ENCODE data around the gene ROBO2.

ROBO2 gene, protein sequence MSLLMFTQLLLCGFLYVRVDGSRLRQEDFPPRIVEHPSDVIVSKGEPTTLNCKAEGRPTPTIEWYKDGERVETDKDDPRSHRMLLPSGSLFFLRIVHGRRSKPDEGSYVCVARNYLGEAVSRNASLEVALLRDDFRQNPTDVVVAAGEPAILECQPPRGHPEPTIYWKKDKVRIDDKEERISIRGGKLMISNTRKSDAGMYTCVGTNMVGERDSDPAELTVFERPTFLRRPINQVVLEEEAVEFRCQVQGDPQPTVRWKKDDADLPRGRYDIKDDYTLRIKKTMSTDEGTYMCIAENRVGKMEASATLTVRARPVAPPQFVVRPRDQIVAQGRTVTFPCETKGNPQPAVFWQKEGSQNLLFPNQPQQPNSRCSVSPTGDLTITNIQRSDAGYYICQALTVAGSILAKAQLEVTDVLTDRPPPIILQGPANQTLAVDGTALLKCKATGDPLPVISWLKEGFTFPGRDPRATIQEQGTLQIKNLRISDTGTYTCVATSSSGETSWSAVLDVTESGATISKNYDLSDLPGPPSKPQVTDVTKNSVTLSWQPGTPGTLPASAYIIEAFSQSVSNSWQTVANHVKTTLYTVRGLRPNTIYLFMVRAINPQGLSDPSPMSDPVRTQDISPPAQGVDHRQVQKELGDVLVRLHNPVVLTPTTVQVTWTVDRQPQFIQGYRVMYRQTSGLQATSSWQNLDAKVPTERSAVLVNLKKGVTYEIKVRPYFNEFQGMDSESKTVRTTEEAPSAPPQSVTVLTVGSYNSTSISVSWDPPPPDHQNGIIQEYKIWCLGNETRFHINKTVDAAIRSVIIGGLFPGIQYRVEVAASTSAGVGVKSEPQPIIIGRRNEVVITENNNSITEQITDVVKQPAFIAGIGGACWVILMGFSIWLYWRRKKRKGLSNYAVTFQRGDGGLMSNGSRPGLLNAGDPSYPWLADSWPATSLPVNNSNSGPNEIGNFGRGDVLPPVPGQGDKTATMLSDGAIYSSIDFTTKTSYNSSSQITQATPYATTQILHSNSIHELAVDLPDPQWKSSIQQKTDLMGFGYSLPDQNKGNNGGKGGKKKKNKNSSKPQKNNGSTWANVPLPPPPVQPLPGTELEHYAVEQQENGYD (N-terminal part only)

DNA sequence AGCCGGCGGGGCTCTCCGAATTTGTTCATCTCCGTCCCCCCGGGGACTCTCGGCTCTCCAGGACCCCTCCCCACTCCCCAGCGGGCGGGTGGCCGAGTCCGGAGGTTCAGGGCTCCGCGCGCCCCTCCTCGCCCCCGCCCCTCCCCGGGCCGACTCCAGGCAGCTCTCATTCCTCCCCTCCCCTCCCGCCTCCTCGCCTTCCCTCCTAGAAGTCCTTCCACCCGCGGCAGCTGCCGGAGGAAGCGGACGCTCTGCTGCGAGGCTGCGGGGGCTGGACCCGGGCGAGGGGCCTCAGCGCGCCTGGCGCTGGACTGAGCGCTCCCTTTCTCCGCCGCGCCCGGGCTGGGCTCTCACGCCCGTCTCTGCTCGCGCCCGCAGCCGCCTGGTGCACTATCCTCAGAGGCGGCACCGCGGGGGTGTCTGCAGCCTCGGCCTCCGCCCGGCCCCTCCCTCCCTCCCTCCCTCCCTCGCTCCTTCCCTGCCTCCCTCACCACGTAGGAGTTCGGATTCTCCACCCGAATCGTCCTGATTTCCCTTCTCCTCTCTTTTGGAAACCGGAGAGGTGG lies at the start of gene ROBO2:
ROBO2 (plus strand) TSS at position 494 of the 566 bp plus-strand sequence. CDS start 687 bp downstream, outside the sequence.
- H3K9me3 ChIP-seq (ENCODE audit: control insufficient read depth, insufficient read depth, low read length) = no peaks in the 10 kb centered on the region
- peak within 1 kb of the TSS; percentile 61 for H3K9ac ChIP-seq (ENCODE audit: low read depth, low read length)
- H3K4me1 ChIP-seq (ENCODE audit: insufficient read depth, low read length) = peaks cover 7% of the 10 kb centered on the region
- no peaks in the 10 kb centered on the region for H3K36me3 ChIP-seq (ENCODE audit: insufficient read depth, low read length)

DNA sequence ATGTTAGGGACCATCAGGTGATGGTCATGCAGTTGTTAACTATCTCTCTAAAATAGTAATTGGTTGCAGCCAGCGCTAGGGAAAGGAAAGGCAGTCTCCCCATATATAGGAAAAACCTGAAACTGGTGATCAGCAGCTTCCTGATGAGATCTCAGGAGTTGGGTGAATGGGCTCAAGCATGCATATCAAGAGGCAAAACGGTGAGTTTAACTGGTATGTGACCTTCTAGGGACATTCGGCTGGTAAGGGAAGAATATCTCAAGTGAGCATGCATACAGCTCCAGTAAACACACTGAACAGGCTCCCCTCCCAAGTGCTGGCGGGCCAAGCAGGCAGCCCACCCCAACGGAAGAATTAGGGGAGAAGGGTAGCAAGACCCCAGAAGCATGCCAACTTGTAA lies 49.3 kb upstream of the ROBO2 start:
- Histone ChIP-seq H3K36me3 (ENCODE audit: insufficient read depth, low read length) (no peaks in the 10 kb centered on the region), H3K4me1 (ENCODE audit: insufficient read depth, low read length) (peaks cover 9% of the 10 kb centered on the region; the same call in 1 of the 2 replicates), H3K9me3 (ENCODE audit: control insufficient read depth, insufficient read depth, low read length) (no peaks in the 10 kb centered on the region), H3K9ac (ENCODE audit: low read depth, low read length) (no peak overlapping the region)

DNA sequence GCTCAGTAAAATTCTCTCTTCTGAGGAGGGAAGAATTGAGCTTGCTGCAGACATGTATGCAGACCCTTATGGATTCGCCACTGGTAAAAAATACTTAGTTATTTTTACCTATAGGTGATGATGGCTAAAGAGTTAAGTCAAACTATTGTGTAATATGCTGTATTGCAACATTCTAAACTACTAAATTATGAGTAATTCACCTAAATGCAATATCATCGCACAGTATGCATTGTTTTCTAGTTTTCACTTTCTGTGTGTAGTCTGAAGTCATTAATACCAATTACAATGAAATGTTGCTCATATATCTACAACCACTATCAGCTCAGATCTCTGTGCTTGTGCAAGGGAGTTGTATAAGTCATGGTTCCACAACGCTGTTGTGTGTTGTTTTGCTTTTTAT lies 48.7 kb upstream of the ROBO2 start:
- Histone ChIP-seq H3K9me3 (ENCODE audit: control insufficient read depth, insufficient read depth, low read length) (no peaks in the 10 kb centered on the region), H3K36me3 (ENCODE audit: insufficient read depth, low read length) (no peaks in the 10 kb centered on the region), H3K9ac (ENCODE audit: low read depth, low read length) (no peak overlapping the region)

DNA sequence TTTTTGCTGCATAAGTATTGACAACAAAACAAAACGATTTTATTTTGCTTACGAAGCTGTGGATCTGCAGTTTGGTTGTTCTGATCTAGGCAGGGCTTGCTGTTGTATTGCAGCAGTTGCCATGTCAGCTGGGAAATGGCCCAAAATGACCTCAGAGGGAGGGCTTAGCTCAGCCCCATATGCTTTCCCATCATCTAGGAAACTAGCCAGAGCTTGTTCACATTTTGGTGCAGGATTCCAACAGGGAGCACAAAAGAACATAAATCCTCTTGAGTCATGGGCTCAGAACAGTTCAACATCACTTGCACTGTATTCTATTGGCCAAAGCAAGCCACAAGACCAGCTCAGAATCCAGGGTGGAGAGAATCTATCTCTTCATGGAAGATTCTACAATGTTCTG lies 42.2 kb upstream of the ROBO2 start:
- no peaks in the 10 kb centered on the region for H3K4me1 ChIP-seq (ENCODE audit: insufficient read depth, low read length)
- no peaks in the 10 kb centered on the region for H3K9me3 ChIP-seq (ENCODE audit: control insufficient read depth, insufficient read depth, low read length)
- no peaks in the 10 kb centered on the region for H3K36me3 ChIP-seq (ENCODE audit: insufficient read depth, low read length)
- no peak overlapping the region for H3K9ac ChIP-seq (ENCODE audit: low read depth, low read length)

More for the DNA sequence above, 48.7 kb upstream of the ROBO2 start:
- peaks cover 9% of the 10 kb centered on the region; the same call in 1 of the 2 replicates for H3K4me1 ChIP-seq (ENCODE audit: insufficient read depth, low read length)

DNA sequence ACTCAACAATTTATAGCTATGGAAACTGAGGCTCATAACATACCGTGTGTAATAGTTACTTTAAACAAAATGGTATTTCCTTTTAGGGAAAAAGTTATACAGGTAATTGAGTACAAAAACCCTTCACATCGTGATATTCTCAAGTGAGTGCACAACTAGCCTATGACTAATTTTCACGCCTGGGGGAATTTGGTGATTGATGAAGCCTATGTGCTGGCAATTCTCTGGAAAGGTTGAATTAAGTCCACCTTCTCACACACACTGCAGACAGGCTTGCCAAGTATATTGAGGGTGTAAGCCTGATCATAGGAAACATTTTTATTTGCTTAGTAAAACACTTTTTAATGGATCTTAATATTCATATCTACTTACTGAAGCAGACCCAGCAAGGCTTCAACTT lies 41.3 kb upstream of the ROBO2 start:
- Histone ChIP-seq H3K9ac (ENCODE audit: low read depth, low read length) (no peak overlapping the region), H3K4me1 (ENCODE audit: insufficient read depth, low read length) (no peaks in the 10 kb centered on the region), H3K9me3 (ENCODE audit: control insufficient read depth, insufficient read depth, low read length) (no peaks in the 10 kb centered on the region), H3K36me3 (ENCODE audit: insufficient read depth, low read length) (no peaks in the 10 kb centered on the region)

DNA sequence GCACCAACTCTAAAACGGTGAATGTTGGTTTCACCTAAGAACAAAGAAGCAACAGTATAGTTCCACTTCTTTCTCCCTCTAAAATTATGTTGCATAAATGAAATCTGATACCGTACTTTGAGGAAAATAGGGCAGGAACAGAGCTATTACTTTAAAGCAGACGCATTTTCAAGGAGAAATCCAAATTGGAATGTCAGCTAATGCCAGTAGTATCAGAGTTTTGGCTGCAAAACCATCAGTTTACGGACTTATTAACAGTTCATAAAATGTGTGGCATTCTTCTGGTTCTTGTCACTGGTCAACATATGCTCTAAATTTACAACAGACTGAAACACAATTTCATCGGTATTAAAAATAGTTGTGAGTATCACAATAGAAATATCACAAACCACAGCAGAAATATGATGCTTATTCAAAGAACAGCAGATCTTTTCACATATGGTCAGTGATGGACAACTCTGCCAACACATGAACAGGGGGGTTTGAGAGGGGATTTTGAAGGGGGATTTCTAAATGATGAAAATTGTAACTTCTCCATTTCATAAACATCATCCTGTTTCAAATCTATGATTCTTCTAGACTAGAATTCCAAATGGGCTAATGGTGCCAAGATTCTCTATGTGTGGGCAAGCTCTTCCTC lies 38.7 kb upstream of the ROBO2 start:
- Histone ChIP-seq H3K9me3 (ENCODE audit: control insufficient read depth, insufficient read depth, low read length) (no peaks in the 10 kb centered on the region), H3K36me3 (ENCODE audit: insufficient read depth, low read length) (no peaks in the 10 kb centered on the region), H3K9ac (ENCODE audit: low read depth, low read length) (no peak overlapping the region), H3K4me1 (ENCODE audit: insufficient read depth, low read length) (no peaks in the 10 kb centered on the region)

DNA sequence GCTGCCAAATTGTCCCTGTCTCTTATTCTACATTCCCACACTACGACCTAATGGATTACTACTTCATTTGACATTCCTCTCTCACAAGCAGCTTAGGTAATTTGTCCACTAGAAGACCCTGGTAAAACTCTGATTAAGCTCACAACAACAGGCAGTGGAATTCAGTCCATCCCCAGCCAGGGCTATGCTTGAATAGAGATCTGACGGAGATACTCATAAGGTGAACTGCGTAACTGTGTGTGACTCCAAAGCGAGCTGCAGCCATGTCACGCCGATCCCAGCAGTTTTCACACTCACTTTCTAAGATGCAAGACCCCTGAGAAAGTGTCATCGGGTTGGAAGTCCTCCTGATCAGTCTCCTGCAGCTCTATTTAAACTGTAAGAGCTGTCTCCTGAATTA lies 25.7 kb upstream of the ROBO2 start:
- Histone ChIP-seq H3K9me3 (ENCODE audit: control insufficient read depth, insufficient read depth, low read length) (no peaks in the 10 kb centered on the region), H3K4me1 (ENCODE audit: insufficient read depth, low read length) (0 out of 2 replicates have a peak, but pooled peaks cover 3% of the 10 kb centered on the region), H3K36me3 (ENCODE audit: insufficient read depth, low read length) (no peaks in the 10 kb centered on the region), H3K9ac (ENCODE audit: low read depth, low read length) (no peak overlapping the region)

DNA sequence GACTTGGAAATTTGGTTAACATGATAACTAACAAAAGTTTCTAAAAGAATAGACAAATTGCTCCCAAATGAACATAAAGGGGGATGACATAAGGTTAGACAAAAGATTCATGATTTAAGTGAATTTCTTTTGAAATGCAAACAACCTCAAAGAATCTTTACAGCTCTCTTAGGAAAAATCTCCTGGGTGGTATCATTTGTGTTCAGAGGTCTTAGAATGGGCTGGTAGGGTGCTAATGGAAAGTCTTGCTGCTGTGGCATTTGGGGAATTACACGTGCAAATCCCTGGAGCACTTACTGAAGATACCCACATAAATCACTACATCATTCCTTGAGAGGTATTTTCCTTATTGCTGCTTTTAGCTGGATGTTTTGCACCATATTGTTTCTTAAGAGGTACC lies 14.4 kb upstream of the ROBO2 start:
- H3K9me3 ChIP-seq (ENCODE audit: control insufficient read depth, insufficient read depth, low read length) = peaks cover 6% of the 10 kb centered on the region
- peaks cover 7% of the 10 kb centered on the region; the same call in 1 of the 2 replicates for H3K4me1 ChIP-seq (ENCODE audit: insufficient read depth, low read length)
- no peak overlapping the region for H3K9ac ChIP-seq (ENCODE audit: low read depth, low read length)
- no peaks in the 10 kb centered on the region for H3K36me3 ChIP-seq (ENCODE audit: insufficient read depth, low read length)

DNA sequence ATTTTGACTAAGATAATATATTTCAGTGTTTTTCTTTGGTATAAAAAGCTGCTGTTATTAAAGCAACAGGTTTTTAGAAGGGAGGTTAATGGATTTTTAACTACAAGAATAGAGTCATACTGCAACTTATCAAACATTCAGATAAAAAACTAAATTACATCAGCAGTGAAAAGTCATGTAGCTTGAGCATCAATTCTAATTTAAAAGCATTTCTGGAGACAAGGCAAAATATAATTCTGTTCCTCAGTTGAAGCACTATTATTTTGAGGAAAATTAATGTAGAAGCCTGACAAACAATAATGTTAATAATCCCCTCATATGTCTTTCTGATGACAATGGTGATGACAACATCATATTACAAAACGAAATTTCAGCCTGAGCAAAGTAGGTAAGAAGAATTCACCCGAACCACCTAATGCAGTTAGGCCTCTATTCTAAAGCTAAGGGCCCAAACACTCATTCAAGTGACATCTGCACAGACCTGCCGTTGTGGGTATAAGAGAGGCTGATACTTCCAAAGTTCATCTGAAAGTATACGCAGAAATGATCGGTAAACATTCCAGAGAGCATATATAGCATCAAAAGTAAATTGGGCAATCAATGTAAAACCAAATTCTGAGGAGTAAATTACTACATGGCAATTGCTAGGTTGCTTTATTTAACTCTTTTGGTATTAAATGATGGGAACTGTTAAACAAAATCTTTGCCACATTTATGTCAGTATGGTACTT lies 12.8 kb upstream of the ROBO2 start:
- Histone ChIP-seq H3K9ac (ENCODE audit: low read depth, low read length) (no peak overlapping the region), H3K36me3 (ENCODE audit: insufficient read depth, low read length) (no peaks in the 10 kb centered on the region), H3K4me1 (ENCODE audit: insufficient read depth, low read length) (peaks cover 7% of the 10 kb centered on the region; the same call in 1 of the 2 replicates), H3K9me3 (ENCODE audit: control insufficient read depth, insufficient read depth, low read length) (peaks cover 3% of the 10 kb centered on the region; the same call in 1 of the 2 replicates)

DNA sequence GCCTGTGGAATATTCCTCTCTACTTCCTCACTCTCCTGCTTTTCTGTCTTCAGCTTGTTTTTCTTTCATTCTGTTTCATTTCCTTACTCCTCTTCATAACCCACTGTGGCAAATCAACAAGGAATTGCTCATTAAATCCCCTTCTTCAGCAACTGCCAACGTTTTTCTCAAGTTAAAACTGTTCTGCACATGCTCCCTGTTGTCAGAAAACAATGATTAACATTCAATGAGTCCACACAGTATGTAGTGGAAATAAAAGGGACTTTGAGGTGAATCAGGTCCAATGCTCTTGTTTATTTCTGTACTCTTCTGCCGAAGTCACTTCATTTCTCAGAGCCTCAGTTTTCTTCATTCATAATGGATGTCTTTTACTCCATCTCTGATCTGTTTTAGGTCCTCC lies 11.9 kb upstream of the ROBO2 start:
- H3K4me1 ChIP-seq (ENCODE audit: insufficient read depth, low read length) = peaks cover 7% of the 10 kb centered on the region; the same call in 1 of the 2 replicates
- no peaks in the 10 kb centered on the region for H3K36me3 ChIP-seq (ENCODE audit: insufficient read depth, low read length)
- H3K9ac ChIP-seq (ENCODE audit: low read depth, low read length) = no peak overlapping the region
- 0 out of 2 replicates have a peak, but pooled peaks cover under 1% of the 10 kb centered on the region for H3K9me3 ChIP-seq (ENCODE audit: control insufficient read depth, insufficient read depth, low read length)

DNA sequence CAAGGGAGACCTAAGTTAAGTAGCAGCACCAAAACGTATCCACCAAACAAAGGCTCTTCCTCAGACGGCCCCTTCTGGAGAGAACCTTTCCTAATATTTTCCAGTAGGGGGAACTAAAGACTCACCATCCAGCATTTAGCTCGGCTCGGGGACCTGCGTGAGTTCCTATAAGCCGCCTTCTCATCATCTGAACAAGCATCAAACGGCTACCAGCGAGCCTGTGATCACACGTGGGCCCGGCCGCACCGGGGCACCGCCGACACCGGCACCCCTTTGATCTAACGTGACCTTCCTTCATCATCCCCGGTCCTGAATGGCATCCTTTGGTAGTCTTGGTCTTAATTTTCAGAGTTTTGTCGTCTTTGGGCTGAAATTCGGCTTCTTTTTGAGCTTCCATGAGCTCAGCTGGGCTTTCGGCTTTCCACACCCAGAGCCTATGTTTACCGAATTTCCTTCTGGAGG lies 1.4 kb upstream of the ROBO2 start:
- Histone ChIP-seq H3K9ac (ENCODE audit: low read depth, low read length) (peak overlapping the region; percentile 61), H3K4me1 (ENCODE audit: insufficient read depth, low read length) (peaks cover 7% of the 10 kb centered on the region), H3K36me3 (ENCODE audit: insufficient read depth, low read length) (no peaks in the 10 kb centered on the region), H3K9me3 (ENCODE audit: control insufficient read depth, insufficient read depth, low read length) (no peaks in the 10 kb centered on the region)

DNA sequence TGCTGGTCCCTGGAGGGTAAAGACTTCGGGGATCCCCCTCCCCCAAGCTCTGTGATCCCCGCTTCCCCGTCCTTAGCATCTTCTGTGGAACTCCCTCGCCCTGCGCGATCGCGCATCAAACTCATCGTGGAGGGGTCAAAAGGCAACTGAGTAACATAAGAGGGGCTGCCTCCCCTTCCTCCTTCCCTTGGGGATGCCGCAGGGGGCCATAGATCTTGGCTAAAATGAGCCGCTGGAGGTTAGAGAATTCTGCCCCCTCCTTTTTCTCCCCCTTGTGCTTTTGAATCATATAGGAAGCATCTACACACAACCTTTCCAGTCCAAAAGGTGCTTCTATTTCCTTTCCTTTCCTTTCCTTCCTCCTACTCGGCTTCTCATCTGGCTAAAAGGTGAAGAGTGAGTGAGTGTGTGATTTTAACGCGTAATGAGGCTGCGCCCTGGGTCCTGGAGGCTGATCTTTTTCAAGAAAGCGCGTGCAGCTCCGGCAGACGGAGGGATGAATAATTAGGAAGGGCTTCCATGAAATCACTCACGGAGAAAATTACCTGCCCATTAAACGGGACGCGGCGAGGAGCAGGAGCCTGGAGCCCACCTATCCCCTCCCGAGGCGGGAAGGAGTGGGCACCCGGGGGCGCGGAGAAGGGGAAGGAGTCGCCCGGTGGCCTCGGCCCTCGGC lies 831 bp upstream of the ROBO2 start:
- Histone ChIP-seq H3K9ac (ENCODE audit: low read depth, low read length) (peak overlapping the region; percentile 61), H3K9me3 (ENCODE audit: control insufficient read depth, insufficient read depth, low read length) (no peaks in the 10 kb centered on the region), H3K36me3 (ENCODE audit: insufficient read depth, low read length) (no peaks in the 10 kb centered on the region), H3K4me1 (ENCODE audit: insufficient read depth, low read length) (peaks cover 7% of the 10 kb centered on the region)

DNA sequence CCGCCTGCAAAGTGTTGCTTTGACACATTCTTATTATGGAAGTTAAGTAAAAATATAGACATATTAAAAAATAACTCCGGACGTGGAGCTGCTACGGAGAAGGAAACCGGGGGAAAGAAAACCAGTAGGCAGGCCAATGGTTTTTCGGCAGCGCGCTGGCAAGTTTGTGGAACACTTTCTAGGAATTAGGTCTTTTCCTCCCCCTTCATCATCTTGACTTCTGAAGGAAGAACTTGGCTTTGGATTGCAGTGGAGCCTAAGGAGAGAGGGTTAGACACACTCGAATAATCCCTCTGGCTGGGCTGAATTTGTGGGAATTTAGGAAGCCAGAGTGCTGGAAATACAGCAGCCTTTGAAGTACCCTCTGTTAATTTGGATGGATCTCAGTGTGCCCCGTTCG lies 317 bp downstream of the ROBO2 start:
- Histone ChIP-seq H3K9me3 (ENCODE audit: control insufficient read depth, insufficient read depth, low read length) (no peaks in the 10 kb centered on the region), H3K9ac (ENCODE audit: low read depth, low read length) (peak overlapping the region; percentile 61), H3K36me3 (ENCODE audit: insufficient read depth, low read length) (no peaks in the 10 kb centered on the region), H3K4me1 (ENCODE audit: insufficient read depth, low read length) (peaks cover 7% of the 10 kb centered on the region)

Measured in ES-I3 (cell line).